Activated CD4-positive, alpha-beta T cell treated with anti-CD3 and anti-CD28 coated beads, Interleukin-2, amount 10 ng/mL, durations not matched to agents 7 days and 5 days (primary cell): ENCODE results near the gene ZNF746. TPM values are rescaled to one million over a fixed set of nuclear protein-coding genes. Genes with fewer than 3 reads are reported as not detected.
A peak's percentile ranks its signal among the peaks of the same experiment; 100 is the strongest.

Source experiments
- CTCF ChIA-PET: fragments of 350-600 bp; sonication (Branson Sonifier 250); formaldehyde crosslinking; loops from one replicate; lab custom pipeline; 2021; ENCODE audit warnings: antibody characterized with exemption; lab: Charles Lee
- POLR2A ChIA-PET: fragments of 350-600 bp; sonication (Branson Sonifier 250); formaldehyde crosslinking; loops from one replicate; lab custom pipeline; 2021; ENCODE audit warnings: antibody characterized with exemption; lab: Charles Lee
- DNase-seq: peaks from one replicate; pipeline ENCODE4 v3.0.0-alpha.2; 2020
- H3K27ac Mint-ChIP-seq: one replicate; pipeline ENCODE4 v1.8.0; 2021; ENCODE audit warnings: mild to moderate bottlenecking, moderate library complexity, mixed read lengths
- H3K27me3 Mint-ChIP-seq: one replicate; pipeline ENCODE4 v1.8.0; 2021; ENCODE audit warnings: mixed read lengths
- H3K36me3 Mint-ChIP-seq: one replicate; pipeline ENCODE4 v1.8.0; 2021; ENCODE audit warnings: low read depth, mixed read lengths
- H3K4me1 Mint-ChIP-seq: one replicate; pipeline ENCODE4 v1.8.0; 2021; ENCODE audit warnings: mixed read lengths
- H3K4me3 Mint-ChIP-seq: one replicate; pipeline ENCODE4 v1.8.0; 2021; ENCODE audit warnings: mild to moderate bottlenecking, moderate library complexity, mixed read lengths
- H3K9me3 Mint-ChIP-seq: one replicate; pipeline ENCODE4 v1.8.0; 2021; ENCODE audit warnings: mixed read lengths
- total RNA-seq, 2 experiments: library from RNA; stranded (reverse); gene quantifications; one replicate each; pipeline ENCODE4 v1.2.3, GENCODE V29; 2021

The ZNF746 gene
- total RNA-seq, 2 experiments from 2014 or later: 21.0 to 21.9 TPM

DNA sequence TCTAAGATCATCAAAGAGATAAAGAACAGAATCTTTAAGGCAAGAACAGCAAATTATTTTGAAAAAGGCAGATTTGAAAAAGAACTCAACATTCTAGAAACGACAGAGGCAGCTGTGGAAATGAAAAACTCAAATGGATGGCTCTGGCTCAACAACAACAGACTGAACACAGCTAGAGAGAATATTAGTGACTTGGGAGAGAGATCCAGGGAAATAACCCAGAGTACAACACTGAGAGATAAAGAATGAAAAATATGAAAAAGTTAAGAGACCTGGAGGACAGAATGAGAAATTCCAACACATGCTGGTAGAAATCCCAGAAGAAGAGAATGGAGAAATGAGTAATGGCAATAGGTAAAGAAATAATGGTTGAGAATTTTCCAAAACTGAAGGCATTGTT, 18.9 kb downstream of the ZNF746 start:
- H3K4me1 Mint-ChIP-seq: no peaks in the 10 kb centered on the region
- ChIA-PET POLR2A (no interaction called here), CTCF (no interaction called here)
- DNase-seq: no peak
- H3K9me3 Mint-ChIP-seq: peaks cover 9% of the 10 kb centered on the region
- no peak overlapping the region for H3K27ac Mint-ChIP-seq
- no peaks in the 10 kb centered on the region for H3K27me3 Mint-ChIP-seq
- no peak overlapping the region for H3K4me3 Mint-ChIP-seq
- peaks cover 60% of the 10 kb centered on the region for H3K36me3 Mint-ChIP-seq

GRCh38 chr7:149477494-149478443, 19.8 kb downstream of the ZNF746 start:
- no peaks in the 10 kb centered on the region for H3K4me1 Mint-ChIP-seq
- peak overlapping the region; percentile 25 for H3K27ac Mint-ChIP-seq
- H3K36me3 Mint-ChIP-seq: peaks cover 68% of the 10 kb centered on the region
- H3K27me3 Mint-ChIP-seq: no peaks in the 10 kb centered on the region
- POLR2A ChIA-PET: no interaction called here
- peak; percentile 3 for DNase-seq
- H3K4me3 Mint-ChIP-seq: no peak overlapping the region
- H3K9me3 Mint-ChIP-seq: peaks cover 9% of the 10 kb centered on the region
- CTCF ChIA-PET: no interaction called here

GRCh38 chr7:149476791-149477190, 20.8 kb downstream of the ZNF746 start:
- CTCF ChIA-PET: no interaction called here
- peaks cover 77% of the 10 kb centered on the region for H3K36me3 Mint-ChIP-seq
- peak; percentile 1 for DNase-seq
- H3K27me3 Mint-ChIP-seq: no peaks in the 10 kb centered on the region
- peaks cover 9% of the 10 kb centered on the region for H3K9me3 Mint-ChIP-seq
- no peak overlapping the region for H3K27ac Mint-ChIP-seq
- POLR2A ChIA-PET: no interaction called here
- H3K4me3 Mint-ChIP-seq: no peak overlapping the region
- no peaks in the 10 kb centered on the region for H3K4me1 Mint-ChIP-seq

DNA sequence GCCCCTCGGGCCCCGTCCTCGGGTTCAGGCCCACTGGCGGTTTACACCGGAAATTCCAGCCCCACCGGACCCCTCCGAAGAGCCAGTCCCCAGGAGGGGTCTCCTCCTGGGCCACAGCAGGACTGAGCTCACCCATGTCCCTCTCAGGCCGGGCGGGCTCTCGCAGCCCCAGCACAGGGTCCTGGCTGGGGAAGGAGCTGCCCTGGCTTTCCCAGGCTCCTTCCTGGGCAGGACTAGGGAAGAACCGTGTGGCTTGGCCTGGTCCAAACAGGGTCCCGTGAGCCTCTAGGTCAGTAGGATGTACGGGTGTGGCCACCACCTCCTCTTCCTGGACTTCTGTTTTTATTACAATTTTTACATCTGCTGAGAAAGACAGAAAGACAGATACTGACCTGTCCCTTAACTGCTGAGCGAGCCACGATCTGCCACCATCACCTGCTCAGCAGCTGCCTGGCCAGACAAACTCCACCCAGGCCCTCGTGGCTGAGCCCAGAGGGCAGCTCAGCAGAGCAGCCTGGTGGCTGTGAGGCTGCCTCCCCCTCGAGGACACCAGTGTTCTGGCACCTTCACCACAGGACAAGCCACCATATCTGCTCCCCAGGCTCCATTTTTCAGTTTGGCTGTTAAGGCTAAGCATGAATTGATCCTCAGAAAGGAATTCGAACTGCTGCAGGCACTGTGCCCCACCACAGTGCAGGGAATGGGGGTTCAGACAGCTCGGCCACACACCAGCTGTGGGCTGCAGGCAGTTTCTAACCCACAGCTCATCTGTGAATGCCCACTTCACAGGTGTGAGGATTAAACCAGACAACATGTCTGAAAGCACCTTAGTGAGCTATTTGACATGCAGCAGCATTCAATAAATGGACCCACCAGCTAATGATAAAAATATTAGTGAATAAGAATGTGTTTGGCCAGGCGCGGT, 22.2 kb downstream of the ZNF746 start:
- H3K9me3 Mint-ChIP-seq: peaks cover 9% of the 10 kb centered on the region
- ChIA-PET POLR2A (interaction anchor here (0.6 kb wide), 1 partner anchor 137 kb away, joined by 3 read pairs; no protein-coding TSS in a partner anchor), CTCF (interaction anchor here (1.5 kb wide), 1 partner anchor 15 kb away, joined by 5 read pairs; no protein-coding TSS in a partner anchor)
- no peaks in the 10 kb centered on the region for H3K27me3 Mint-ChIP-seq
- no peak overlapping the region for H3K4me3 Mint-ChIP-seq
- H3K4me1 Mint-ChIP-seq: no peaks in the 10 kb centered on the region
- peaks cover 79% of the 10 kb centered on the region for H3K36me3 Mint-ChIP-seq
- DNase-seq: peak; percentile 3
- no peak overlapping the region for H3K27ac Mint-ChIP-seq

GRCh38 chr7:149474309-149475120, 23.1 kb downstream of the ZNF746 start:
- DNase-seq: no peak
- POLR2A ChIA-PET: interaction anchor here (0.6 kb wide), 1 partner anchor 137 kb away, joined by 3 read pairs; no protein-coding TSS in a partner anchor
- no peaks in the 10 kb centered on the region for H3K27me3 Mint-ChIP-seq
- H3K9me3 Mint-ChIP-seq: peaks cover 9% of the 10 kb centered on the region
- H3K27ac Mint-ChIP-seq: no peak overlapping the region
- CTCF ChIA-PET: interaction anchor here (1.5 kb wide), 1 partner anchor 14 kb away, joined by 5 read pairs; no protein-coding TSS in a partner anchor
- H3K36me3 Mint-ChIP-seq: peaks cover 74% of the 10 kb centered on the region
- no peaks in the 10 kb centered on the region for H3K4me1 Mint-ChIP-seq
- no peak overlapping the region for H3K4me3 Mint-ChIP-seq

DNA sequence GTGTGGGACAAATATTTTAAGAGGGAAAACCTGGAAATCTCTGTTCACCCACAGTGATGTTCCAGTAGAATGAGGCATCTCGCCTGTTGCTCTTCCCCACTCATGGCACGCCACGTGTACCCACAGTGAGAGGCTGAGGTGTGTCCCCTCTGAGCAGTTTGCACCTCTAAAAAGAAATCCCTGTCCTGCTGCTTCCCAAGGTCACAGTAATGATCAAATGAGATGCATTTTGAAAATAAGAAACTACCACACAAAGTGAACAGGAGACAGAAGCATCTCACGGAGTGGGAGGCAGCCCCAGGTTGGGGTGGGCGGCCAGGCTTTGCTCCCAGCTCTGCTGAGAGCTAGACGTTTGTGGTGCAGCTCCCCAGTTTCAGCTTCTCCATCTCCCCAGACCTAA, 24.4 kb downstream of the ZNF746 start:
- CTCF ChIA-PET: no interaction called here
- H3K36me3 Mint-ChIP-seq: peaks cover 61% of the 10 kb centered on the region
- no peak overlapping the region for H3K4me3 Mint-ChIP-seq
- POLR2A ChIA-PET: no interaction called here
- DNase-seq: peak; percentile 2
- no peaks in the 10 kb centered on the region for H3K9me3 Mint-ChIP-seq
- H3K27me3 Mint-ChIP-seq: no peaks in the 10 kb centered on the region
- no peaks in the 10 kb centered on the region for H3K4me1 Mint-ChIP-seq
- no peak overlapping the region for H3K27ac Mint-ChIP-seq

- H3K27me3 Mint-ChIP-seq: peaks cover under 1% of the 10 kb centered on the region
- ChIA-PET CTCF (no interaction called here), POLR2A (no interaction called here)
- DNase-seq: peak; percentile 2
- H3K36me3 Mint-ChIP-seq: peaks cover 47% of the 10 kb centered on the region
- H3K4me3 Mint-ChIP-seq: no peak overlapping the region
- H3K4me1 Mint-ChIP-seq: no peaks in the 10 kb centered on the region
- H3K27ac Mint-ChIP-seq: no peak overlapping the region
- H3K9me3 Mint-ChIP-seq: no peaks in the 10 kb centered on the region
Observed at GRCh38 chr7:149471289-149471953, 26.2 kb downstream of the ZNF746 start.

- peaks cover 6% of the 10 kb centered on the region for H3K9me3 Mint-ChIP-seq
- DNase-seq: peak; percentile 3
- POLR2A ChIA-PET: no interaction called here
- peaks cover 10% of the 10 kb centered on the region for H3K27me3 Mint-ChIP-seq
- peaks cover 37% of the 10 kb centered on the region for H3K36me3 Mint-ChIP-seq
- H3K4me1 Mint-ChIP-seq: no peaks in the 10 kb centered on the region
- CTCF ChIA-PET: no interaction called here
- H3K27ac Mint-ChIP-seq: no peak overlapping the region
- no peak overlapping the region for H3K4me3 Mint-ChIP-seq
Observed at GRCh38 chr7:149469806-149470205, 27.8 kb downstream of the ZNF746 start.

DNA sequence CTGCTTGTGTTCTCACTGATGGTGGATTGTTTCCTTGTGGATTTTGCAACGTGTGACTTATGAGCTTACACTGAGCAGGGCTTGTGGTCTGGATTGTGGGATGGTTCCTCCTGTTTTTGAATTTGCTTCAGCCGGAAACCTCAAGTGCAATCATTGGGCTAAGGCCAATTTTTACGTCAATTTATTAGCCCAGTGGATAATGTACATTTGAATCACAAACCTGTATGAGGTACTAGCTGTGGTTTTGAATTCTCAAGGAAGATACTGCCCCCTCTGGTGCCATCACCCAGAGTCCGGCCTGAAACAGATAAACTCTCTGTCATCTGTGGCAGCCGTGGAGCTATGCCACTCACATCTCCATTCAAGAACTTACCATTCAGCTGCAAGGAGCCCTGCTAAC, 29.4 kb downstream of the ZNF746 start:
- ChIA-PET CTCF (no interaction called here), POLR2A (no interaction called here)

DNA sequence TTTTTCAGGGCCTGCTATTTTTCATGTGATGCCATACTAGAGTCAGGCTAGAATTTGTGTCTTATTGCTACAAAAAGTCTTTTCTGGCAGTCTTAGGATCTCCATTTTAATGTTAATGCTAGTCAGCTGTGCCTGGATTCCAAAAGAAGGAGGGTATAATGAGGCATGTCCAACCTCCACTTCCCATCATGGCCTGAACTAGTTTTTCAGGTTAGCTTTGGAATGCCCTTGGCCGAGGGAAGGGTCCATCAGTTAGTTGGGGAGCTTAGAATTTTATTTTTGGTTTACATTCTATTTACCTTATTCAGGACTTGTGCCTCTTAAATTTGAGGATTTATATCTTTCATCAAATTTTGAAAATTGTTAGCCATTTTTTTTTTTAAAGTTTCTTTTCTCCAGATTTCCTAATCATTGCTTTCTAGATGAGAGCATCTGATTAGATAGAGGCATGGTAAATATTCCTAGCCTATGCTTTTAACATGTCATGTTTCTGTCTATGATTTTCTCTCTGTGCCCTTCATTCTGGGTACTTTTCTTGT, 30.2 kb downstream of the ZNF746 start:
- peaks cover 16% of the 10 kb centered on the region for H3K36me3 Mint-ChIP-seq
- DNase-seq: no peak
- H3K4me1 Mint-ChIP-seq: no peaks in the 10 kb centered on the region
- ChIA-PET POLR2A (interaction anchor here (0.7 kb wide), 1 partner anchor 28 kb away, joined by 3 read pairs; no protein-coding TSS in a partner anchor), CTCF (no interaction called here)
- H3K4me3 Mint-ChIP-seq: no peak overlapping the region
- peaks cover 16% of the 10 kb centered on the region for H3K27me3 Mint-ChIP-seq
- H3K9me3 Mint-ChIP-seq: peaks cover 6% of the 10 kb centered on the region
- no peak overlapping the region for H3K27ac Mint-ChIP-seq

More for the DNA sequence above, 29.4 kb downstream of the ZNF746 start:
- peak; percentile 2 for DNase-seq
- Mint-ChIP-seq H3K4me1 (no peaks in the 10 kb centered on the region), H3K4me3 (no peak overlapping the region), H3K27me3 (peaks cover 15% of the 10 kb centered on the region), H3K9me3 (peaks cover 6% of the 10 kb centered on the region), H3K27ac (no peak overlapping the region), H3K36me3 (peaks cover 24% of the 10 kb centered on the region)

GRCh38 chr7:149466364-149466763, 31.2 kb downstream of the ZNF746 start:
- Mint-ChIP-seq H3K36me3 (peaks cover 7% of the 10 kb centered on the region), H3K27ac (no peak overlapping the region), H3K27me3 (peaks cover 21% of the 10 kb centered on the region), H3K9me3 (peaks cover 6% of the 10 kb centered on the region), H3K4me1 (peaks cover under 1% of the 10 kb centered on the region), H3K4me3 (no peak overlapping the region)
- no peak for DNase-seq
- POLR2A ChIA-PET: no interaction called here
- CTCF ChIA-PET: no interaction called here
